Neuronal stem cell (in vitro differentiated cells): ENCODE results near the gene HGFAC.

Source experiments
- DNase-seq: peaks from one replicate; pipeline ENCODE4 v3.0.0-alpha.2; 2013; ENCODE audit warnings: low spot score
- H2AFZ ChIP-seq: one replicate; pipeline ENCODE4 v1.6.1; 2013; ENCODE audit warnings: mild to moderate bottlenecking, low read length, inconsistent platforms
- H2AK5ac ChIP-seq: 2 replicates; pipeline ENCODE4 v1.6.1; 2013; ENCODE audit warnings: low read depth, mild to moderate bottlenecking, inconsistent platforms, low read length, moderate library complexity, mixed read lengths
- H2BK120ac ChIP-seq: 2 replicates; pipeline ENCODE4 v1.6.1; 2013; ENCODE audit warnings: low read depth, mild to moderate bottlenecking, inconsistent platforms, low read length, moderate library complexity, mixed read lengths
- H2BK12ac ChIP-seq: one replicate; pipeline ENCODE4 v1.6.1; 2013; ENCODE audit warnings: low read length, inconsistent platforms
- H2BK15ac ChIP-seq: 2 replicates; pipeline ENCODE4 v1.6.1; 2013; ENCODE audit warnings: mild to moderate bottlenecking, low read length, inconsistent platforms, mixed read lengths
- H2BK5ac ChIP-seq: one replicate; pipeline ENCODE4 v1.6.1; 2013; ENCODE audit warnings: inconsistent platforms, mild to moderate bottlenecking, low read length, moderate library complexity
- H3K14ac ChIP-seq: one replicate; pipeline ENCODE4 v1.6.1; 2013; ENCODE audit warnings: low read length, inconsistent platforms
- H3K18ac ChIP-seq: 2 replicates; pipeline ENCODE4 v1.6.1; 2013; ENCODE audit warnings: low read length, inconsistent platforms
- H3K23ac ChIP-seq: 2 replicates; pipeline ENCODE4 v1.6.1; 2013; ENCODE audit warnings: low read depth, mild to moderate bottlenecking, mixed read lengths, low read length, inconsistent platforms; ENCODE audit not compliant: poor library complexity
- H3K27ac ChIP-seq: replicated peaks from 3 replicates; pipeline ENCODE4 v1.5.1; 2013; ENCODE audit warnings: low read length, inconsistent platforms
- H3K27me3 ChIP-seq, 3 experiments: 2 replicates each; pipeline ENCODE4 v1.6.1; 2013; ENCODE audit warnings: low read length in 3 of 3, mild to moderate bottlenecking in 2 of 3, inconsistent platforms in 1 of 3, low read depth in 1 of 3, mixed read lengths in 1 of 3, moderate library complexity in 1 of 3; ENCODE audit not compliant: control insufficient read depth in 3 of 3, insufficient read depth in 3 of 3
- H3K36me3 ChIP-seq, 2 donors: replicated peaks in 1 of 2; 2 replicates each; pipeline ENCODE4 v1.6.1; 2013; ENCODE audit warnings: low read length in 2 of 2; ENCODE audit not compliant: control insufficient read depth in 2 of 2, insufficient read depth in 2 of 2
- H3K4ac ChIP-seq: 2 replicates; pipeline ENCODE4 v1.6.1; 2013; ENCODE audit warnings: inconsistent platforms, mild to moderate bottlenecking, low read length, moderate library complexity
- H3K4me1 ChIP-seq, 2 donors: 1 replicate in 1 of 2; 2 replicates in 1 of 2; pipeline ENCODE4 v1.6.1; 2013; ENCODE audit warnings: low read length in 2 of 2, low read depth in 1 of 2; ENCODE audit not compliant: control insufficient read depth in 2 of 2, insufficient read depth in 1 of 2
- H3K4me2 ChIP-seq: one replicate; pipeline ENCODE4 v1.6.1; 2013; ENCODE audit warnings: mild to moderate bottlenecking, low read length, inconsistent platforms; ENCODE audit not compliant: insufficient read depth, poor library complexity, severe bottlenecking
- H3K4me3 ChIP-seq, 2 donors: 2 replicates each; pipeline ENCODE4 v1.5.1; 2013; ENCODE audit warnings: low read length in 2 of 2, mild to moderate bottlenecking in 2 of 2, inconsistent platforms in 1 of 2, moderate library complexity in 1 of 2
- H3K79me1 ChIP-seq: one replicate; pipeline ENCODE4 v1.6.1; 2013; ENCODE audit warnings: low read depth, mild to moderate bottlenecking, inconsistent platforms, low read length, moderate library complexity
- H3K9ac ChIP-seq: one replicate; pipeline ENCODE4 v1.6.1; 2013; ENCODE audit warnings: mild to moderate bottlenecking, low read depth, low read length, inconsistent platforms; ENCODE audit not compliant: poor library complexity
- H3K9me3 ChIP-seq, 2 donors: replicated peaks in 1 of 2; 2 replicates each; pipeline versions ENCODE3 to v1.6.1; 2013; ENCODE audit warnings: low read length in 2 of 2, mild to moderate bottlenecking in 2 of 2, inconsistent platforms in 1 of 2, low read depth in 1 of 2, mixed read lengths in 1 of 2, moderate library complexity in 1 of 2; ENCODE audit not compliant: control insufficient read depth in 2 of 2, insufficient read depth in 1 of 2
- H4K8ac ChIP-seq: one replicate; pipeline ENCODE4 v1.6.1; 2013; ENCODE audit warnings: low read depth, mild to moderate bottlenecking, inconsistent platforms, low read length, moderate library complexity
- H4K91ac ChIP-seq: one replicate; pipeline ENCODE4 v1.6.1; 2013; ENCODE audit warnings: low read length, low read depth, mild to moderate bottlenecking, inconsistent platforms; ENCODE audit not compliant: poor library complexity
- WGBS, 2 donors: extraction: QIAGEN DNeasy Blood & Tissue Kit; methylation state at CpG; one replicate each; pipeline ENCODE4 v1.1.7; 2013; ENCODE audit warnings: missing lambda C conversion rate in 2 of 2, mixed read lengths in 1 of 2; ENCODE audit not compliant: insufficient read length in 2 of 2, insufficient replicate concordance in 1 of 2; ENCODE audit errors: extremely low coverage in 2 of 2; 5-methylcytosine and 5-hydroxymethylcytosine counted together

HGFAC gene

DNA sequence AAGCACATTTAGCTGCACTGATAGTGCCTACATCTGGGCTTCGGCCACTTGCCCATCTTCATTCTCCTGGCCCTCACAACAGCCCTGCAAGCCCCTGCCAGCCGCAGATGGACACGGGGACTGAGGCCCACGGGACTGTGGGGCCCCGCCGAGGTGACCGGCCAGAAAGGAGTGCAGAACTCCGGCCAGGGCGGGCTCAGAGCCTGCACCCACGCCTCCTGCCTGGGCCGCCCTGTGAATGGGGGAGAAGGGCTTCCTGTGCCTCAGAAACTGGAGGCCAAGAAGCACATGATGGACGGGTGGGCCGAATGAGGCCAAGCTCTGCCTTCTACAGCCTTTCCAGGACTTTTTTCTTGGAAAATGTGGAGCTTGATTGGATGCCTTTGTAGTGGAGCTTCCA, 35.7 kb upstream of the HGFAC start:
- Histone ChIP-seq H4K91ac (no peak overlapping the region), H4K8ac (peak overlapping the region; percentile 54), H2BK120ac (no peak overlapping the region), H2BK15ac (no peak overlapping the region), H3K9ac (no peak overlapping the region), H2AFZ (no peak overlapping the region), H3K9me3 (peaks cover 21 to 28% of the 10 kb centered on the region in 2 donors), H3K23ac (no peak overlapping the region), H3K36me3 (peaks cover 4 to 17% of the 10 kb centered on the region in 2 donors), H3K27me3 (no peaks in the 10 kb centered on the region), H2BK5ac (no peak overlapping the region), H2AK5ac (no peak overlapping the region), H3K14ac (no peak overlapping the region), H3K27ac (no peak overlapping the region), H3K18ac (no peak overlapping the region), H3K4ac (no peak overlapping the region), H3K4me3 (no peak overlapping the region), H2BK12ac (no peak overlapping the region), H3K79me1 (peaks cover 6% of the 10 kb centered on the region), H3K4me1 (peaks cover 2 to 18% of the 10 kb centered on the region in 2 donors), H3K4me2 (no peak overlapping the region)
- no peak for DNase-seq
- WGBS, 2 donors, result no CpG with 5 or more reads among the region's 13 CpGs

DNA sequence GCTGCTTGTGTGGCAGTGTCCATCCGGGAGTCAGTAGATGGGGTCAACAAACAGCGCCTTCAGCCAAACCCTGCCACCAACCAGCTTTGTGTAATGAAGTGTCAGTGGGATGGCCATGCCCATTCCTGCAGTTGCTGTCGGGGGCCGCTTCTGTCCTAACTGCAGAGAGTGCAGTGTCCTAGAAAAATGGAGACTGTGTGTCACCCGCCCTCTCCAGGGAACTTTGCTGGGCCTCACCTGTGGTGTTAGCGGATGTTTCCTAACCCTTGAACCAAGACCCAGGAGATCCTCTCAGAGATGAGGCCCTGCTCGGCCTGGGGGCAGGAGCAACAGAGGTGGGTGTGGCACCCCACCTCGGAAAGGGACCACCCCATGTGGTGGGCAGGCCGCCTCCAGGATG, 35.3 kb upstream of the HGFAC start:
- H3K79me1 ChIP-seq, result peaks cover 6% of the 10 kb centered on the region
- H3K27me3 ChIP-seq, result no peaks in the 10 kb centered on the region
- H3K4me3 ChIP-seq, result no peak overlapping the region
- H2BK120ac ChIP-seq, result no peak overlapping the region
- no peak overlapping the region for H2BK5ac ChIP-seq
- WGBS, 2 donors, result no CpG with 5 or more reads among the region's 9 CpGs
- no peak overlapping the region for H3K9ac ChIP-seq
- H3K4me2 ChIP-seq, result no peak overlapping the region
- H2BK15ac ChIP-seq, result no peak overlapping the region
- H2AK5ac ChIP-seq, result no peak overlapping the region
- H4K91ac ChIP-seq, result no peak overlapping the region
- H3K27ac ChIP-seq, result no peak overlapping the region
- no peak overlapping the region for H2AFZ ChIP-seq
- peaks cover 2 to 20% of the 10 kb centered on the region in 2 donors for H3K4me1 ChIP-seq
- H2BK12ac ChIP-seq, result no peak overlapping the region
- H3K14ac ChIP-seq, result no peak overlapping the region
- H3K4ac ChIP-seq, result no peak overlapping the region
- peaks cover 4 to 16% of the 10 kb centered on the region in 2 donors for H3K36me3 ChIP-seq
- H3K23ac ChIP-seq, result no peak overlapping the region
- DNase-seq, result no peak
- no peak overlapping the region for H3K18ac ChIP-seq
- H3K9me3 ChIP-seq, result peaks cover 21 to 28% of the 10 kb centered on the region in 2 donors
- H4K8ac ChIP-seq, result no peak overlapping the region

DNA sequence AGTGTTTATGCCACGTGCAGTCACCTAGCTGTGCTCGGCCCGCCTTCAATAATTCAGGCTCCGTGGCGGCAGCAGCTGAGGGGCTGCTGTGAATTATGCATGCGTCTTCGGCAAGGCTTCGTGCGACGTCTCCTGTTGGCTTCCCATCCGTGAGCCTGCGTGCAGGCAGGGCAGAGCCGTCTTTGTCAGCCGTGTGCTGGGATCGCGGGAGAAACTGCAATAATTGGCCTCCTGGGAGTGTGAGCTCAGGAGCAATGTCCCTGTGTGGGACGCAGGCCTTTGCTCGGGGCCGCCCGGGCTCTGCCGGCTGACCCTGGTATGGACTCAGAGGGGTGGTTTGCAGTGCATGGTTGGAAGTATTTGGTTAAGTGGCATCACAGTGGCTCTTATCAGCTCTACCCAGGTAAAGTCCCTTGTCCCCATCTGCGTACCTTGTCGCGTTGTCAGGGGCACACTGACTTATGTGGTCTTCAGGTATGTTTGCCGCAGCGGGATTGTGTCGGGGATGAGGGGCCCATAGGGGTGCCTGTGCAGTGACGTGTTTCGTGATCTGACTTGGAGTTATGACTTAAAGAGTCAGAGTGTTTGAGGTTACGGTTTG, 34.5 kb upstream of the HGFAC start:
- Histone ChIP-seq H3K23ac (no peak overlapping the region), H4K8ac (no peak overlapping the region), H2BK15ac (no peak overlapping the region), H3K4me1 (peaks cover 2 to 22% of the 10 kb centered on the region in 2 donors), H3K36me3 (peaks cover 4 to 14% of the 10 kb centered on the region in 2 donors), H2BK120ac (no peak overlapping the region), H3K4me3 (peak overlapping the region in 1 of 2 donors; percentile 7), H3K14ac (no peak overlapping the region), H3K4me2 (no peak overlapping the region), H3K18ac (peak overlapping the region; percentile 50), H4K91ac (no peak overlapping the region), H2AK5ac (no peak overlapping the region), H3K27me3 (no peaks in the 10 kb centered on the region), H3K9me3 (peaks cover 19 to 28% of the 10 kb centered on the region in 2 donors), H3K9ac (peak overlapping the region; percentile 40), H2BK12ac (no peak overlapping the region), H3K4ac (no peak overlapping the region), H3K27ac (no peak overlapping the region), H2AFZ (no peak overlapping the region), H3K79me1 (peaks cover 6% of the 10 kb centered on the region), H2BK5ac (no peak overlapping the region)
- no CpG with 5 or more reads among the region's 30 CpGs for WGBS, 2 donors
- DNase-seq, result no peak

DNA sequence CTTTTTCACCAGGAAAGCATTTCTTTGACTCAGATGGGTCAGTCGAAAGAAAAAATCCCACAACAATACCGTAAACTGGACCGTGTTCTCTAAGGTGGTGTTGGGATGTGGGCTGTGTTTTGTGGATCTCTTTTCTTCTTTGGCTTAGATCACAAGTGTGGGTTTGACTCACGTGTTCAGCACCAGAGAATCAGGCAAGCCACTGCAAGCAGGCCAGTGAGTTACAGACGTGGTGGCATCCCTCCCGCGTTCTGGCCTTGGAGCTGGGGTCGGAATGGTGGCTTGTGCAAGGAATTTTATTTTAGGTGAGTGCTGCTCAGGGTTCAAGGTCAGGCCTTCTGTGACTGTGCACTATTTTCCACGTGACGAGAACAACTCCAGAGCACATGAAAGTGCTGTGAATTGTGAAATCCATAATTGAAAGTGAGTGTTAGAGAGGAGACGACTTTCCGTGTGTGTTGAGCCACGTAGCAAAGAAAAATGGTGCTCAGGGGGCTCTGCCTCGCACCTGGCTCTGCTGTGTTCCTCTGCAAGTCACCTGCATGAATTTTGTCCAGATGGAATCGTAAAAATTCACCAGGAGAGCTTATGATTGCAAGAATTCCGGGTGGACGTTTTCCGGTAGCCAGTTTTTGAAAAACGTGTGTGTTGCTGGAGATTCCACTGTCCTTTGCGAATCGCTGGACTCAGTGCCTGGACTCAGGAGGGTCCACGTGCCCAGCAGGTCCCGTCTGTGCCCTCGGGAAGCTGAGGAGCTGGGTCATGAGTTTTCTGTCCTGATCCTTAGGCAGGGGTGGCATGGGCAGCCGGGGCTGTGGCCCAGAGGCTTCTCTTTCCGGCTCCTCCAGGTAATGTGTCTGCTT, 33.6 kb upstream of the HGFAC start:
- Histone ChIP-seq H2AFZ (no peak overlapping the region), H3K23ac (no peak overlapping the region)

More for the DNA sequence above, 33.6 kb upstream of the HGFAC start:
- no peak overlapping the region for H3K9ac ChIP-seq
- peak overlapping the region; percentile 34 for H2BK5ac ChIP-seq
- peaks cover 4% of the 10 kb centered on the region for H3K79me1 ChIP-seq
- H3K4me3 ChIP-seq, result no peak overlapping the region
- no peak overlapping the region for H3K4me2 ChIP-seq
- H2BK120ac ChIP-seq, result no peak overlapping the region
- no peaks in the 10 kb centered on the region for H3K27me3 ChIP-seq
- H3K4me1 ChIP-seq, result peaks cover 2 to 23% of the 10 kb centered on the region in 2 donors
- no peak overlapping the region for H3K18ac ChIP-seq
- peak overlapping the region; percentile 41 for H2AK5ac ChIP-seq
- H3K14ac ChIP-seq, result no peak overlapping the region
- H2BK12ac ChIP-seq, result no peak overlapping the region
- H3K36me3 ChIP-seq, result peaks cover 4 to 14% of the 10 kb centered on the region in 2 donors
- no peak overlapping the region for H2BK15ac ChIP-seq
- H3K27ac ChIP-seq, result no peak overlapping the region
- H4K8ac ChIP-seq, result no peak overlapping the region
- no peak for DNase-seq
- H3K4ac ChIP-seq, result no peak overlapping the region
- H3K9me3 ChIP-seq, result peaks cover 18 to 24% of the 10 kb centered on the region in 2 donors
- WGBS, 2 donors, result no CpG with 5 or more reads among the region's 26 CpGs
- H4K91ac ChIP-seq, result no peak overlapping the region
